Neural crest cell (in vitro differentiated cells): ENCODE results near the gene NPAS2. TPM values are rescaled to one million over a fixed set of nuclear protein-coding genes. Genes with fewer than 3 reads are reported as not detected.

Experiments used
- DNase-seq: peaks from one replicate; pipeline ENCODE4 v3.0.0; 2021; ENCODE audit warnings: low read depth, mixed read lengths, low spot score
- H3K27ac Mint-ChIP-seq: one replicate; pipeline ENCODE4 v1.8.0; 2021; ENCODE audit warnings: mild to moderate bottlenecking, mixed read lengths; ENCODE audit not compliant: unreplicated experiment
- H3K27me3 Mint-ChIP-seq: 2 replicates; pipeline ENCODE4 v1.8.0; 2021; ENCODE audit warnings: low read depth, mild to moderate bottlenecking, mixed read lengths
- H3K36me3 Mint-ChIP-seq: 2 replicates; pipeline ENCODE4 v1.8.0; 2021; ENCODE audit warnings: low read depth, mild to moderate bottlenecking, mixed read lengths
- H3K4me1 Mint-ChIP-seq: 2 replicates; pipeline ENCODE4 v1.8.0; 2021; ENCODE audit warnings: mixed read lengths
- H3K4me3 Mint-ChIP-seq: one replicate; pipeline ENCODE4 v1.8.0; 2021; ENCODE audit warnings: mild to moderate bottlenecking, mixed read lengths
- H3K9me3 Mint-ChIP-seq: 2 replicates; pipeline ENCODE4 v1.8.0; 2021; ENCODE audit warnings: mixed read lengths
- CTCF ChIP-seq: fragments of 200-600 bp; sonication (generic); conservative IDR thresholded peaks from 2 replicates; pipeline ENCODE4 v1.5.0; 2021; ENCODE audit warnings: antibody characterized with exemption, mild to moderate bottlenecking
- total RNA-seq: library from RNA; stranded (reverse); gene quantifications from 2 replicates; pipeline ENCODE4 v1.2.1, GENCODE V29; 2021

NPAS2 gene
- total RNA-seq, 1 donor from 2014 or later, result 2.6 TPM

- Mint-ChIP-seq H3K27me3 (peaks cover 63% of the 10 kb centered on the region), H3K27ac (no peak overlapping the region), H3K4me3 (peak overlapping the region; percentile 84), H3K36me3 (no peaks in the 10 kb centered on the region), H3K4me1 (peaks cover 22% of the 10 kb centered on the region), H3K9me3 (no peaks in the 10 kb centered on the region)
- no peak for TF ChIP-seq CTCF
- peak; percentile 8 for DNase-seq
Observed at GRCh38 chr2:100820523-100821254, 750 bp downstream of the NPAS2 start.

- H3K4me3 Mint-ChIP-seq, result peak overlapping the region; percentile 84
- peaks cover 20% of the 10 kb centered on the region for H3K4me1 Mint-ChIP-seq
- H3K27me3 Mint-ChIP-seq, result peaks cover 63% of the 10 kb centered on the region
- H3K36me3 Mint-ChIP-seq, result no peaks in the 10 kb centered on the region
- no peak for DNase-seq
- TF ChIP-seq CTCF, result no peak
- H3K27ac Mint-ChIP-seq, result no peak overlapping the region
- H3K9me3 Mint-ChIP-seq, result no peaks in the 10 kb centered on the region
Observed at GRCh38 chr2:100821255-100821910, 1.4 kb downstream of the NPAS2 start.

GRCh38 chr2:100821911-100822265 lies 1.9 kb downstream of the NPAS2 start:
- H3K4me3 Mint-ChIP-seq, result peak overlapping the region; percentile 84
- H3K36me3 Mint-ChIP-seq, result no peaks in the 10 kb centered on the region
- peaks cover 63% of the 10 kb centered on the region for H3K27me3 Mint-ChIP-seq
- TF ChIP-seq CTCF, result no peak
- peaks cover 20% of the 10 kb centered on the region for H3K4me1 Mint-ChIP-seq
- no peaks in the 10 kb centered on the region for H3K9me3 Mint-ChIP-seq
- H3K27ac Mint-ChIP-seq, result no peak overlapping the region
- DNase-seq, result no peak

- Mint-ChIP-seq H3K36me3 (no peaks in the 10 kb centered on the region), H3K4me3 (peak overlapping the region; percentile 14), H3K27ac (no peak overlapping the region), H3K4me1 (peaks cover 16% of the 10 kb centered on the region), H3K9me3 (peaks cover 2% of the 10 kb centered on the region), H3K27me3 (peaks cover 60% of the 10 kb centered on the region)
- no peak for DNase-seq
- no peak for TF ChIP-seq CTCF
Observed at GRCh38 chr2:100822587-100823248, 2.8 kb downstream of the NPAS2 start.

DNA sequence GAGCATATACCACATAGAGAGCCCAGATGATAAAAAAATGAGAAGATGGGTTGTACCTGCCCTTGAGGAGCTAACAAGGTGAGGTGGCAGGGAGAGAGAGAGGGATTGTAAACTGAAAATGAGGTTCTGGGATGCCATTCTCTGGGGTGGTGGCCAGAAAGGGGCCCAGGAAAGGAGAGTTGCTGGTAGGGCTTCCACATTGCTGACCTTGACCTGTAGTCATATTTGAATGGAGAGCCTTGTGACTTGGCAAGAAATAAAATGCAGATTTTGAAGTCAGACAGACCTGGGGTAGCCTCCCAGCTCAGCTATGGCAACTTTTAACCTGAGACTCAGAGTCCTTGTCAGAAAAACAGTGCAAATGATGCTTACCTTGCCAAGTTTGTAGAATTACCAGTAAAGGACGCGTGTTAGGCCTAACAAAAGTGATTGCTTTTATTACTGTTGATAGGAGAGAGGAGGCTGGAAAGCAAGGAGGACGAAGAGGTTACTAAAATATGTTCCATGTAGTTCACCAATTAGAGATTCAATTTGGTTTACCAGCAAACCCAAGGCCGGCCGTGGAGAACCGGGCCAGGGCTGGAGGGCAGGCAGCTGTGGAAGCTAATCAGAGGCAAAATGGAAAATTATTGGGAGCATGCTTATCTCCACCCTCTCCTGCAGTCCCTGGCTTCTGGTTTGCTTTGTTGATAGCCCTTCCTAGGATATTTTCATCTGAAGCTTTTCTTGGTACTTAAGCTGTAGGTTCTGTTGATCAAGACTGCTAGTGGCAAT lies 3.9 kb downstream of the NPAS2 start:
- H3K27me3 Mint-ChIP-seq, result peaks cover 50% of the 10 kb centered on the region
- no peak for TF ChIP-seq CTCF

More for the DNA sequence above, 3.9 kb downstream of the NPAS2 start:
- Mint-ChIP-seq H3K4me1 (peaks cover 8% of the 10 kb centered on the region), H3K27ac (no peak overlapping the region), H3K9me3 (peaks cover 9% of the 10 kb centered on the region), H3K36me3 (peaks cover 2% of the 10 kb centered on the region), H3K4me3 (no peak overlapping the region)
- DNase-seq, result no peak
